Measurements from ENCODE around the gene SEMA5B.

DNA sequence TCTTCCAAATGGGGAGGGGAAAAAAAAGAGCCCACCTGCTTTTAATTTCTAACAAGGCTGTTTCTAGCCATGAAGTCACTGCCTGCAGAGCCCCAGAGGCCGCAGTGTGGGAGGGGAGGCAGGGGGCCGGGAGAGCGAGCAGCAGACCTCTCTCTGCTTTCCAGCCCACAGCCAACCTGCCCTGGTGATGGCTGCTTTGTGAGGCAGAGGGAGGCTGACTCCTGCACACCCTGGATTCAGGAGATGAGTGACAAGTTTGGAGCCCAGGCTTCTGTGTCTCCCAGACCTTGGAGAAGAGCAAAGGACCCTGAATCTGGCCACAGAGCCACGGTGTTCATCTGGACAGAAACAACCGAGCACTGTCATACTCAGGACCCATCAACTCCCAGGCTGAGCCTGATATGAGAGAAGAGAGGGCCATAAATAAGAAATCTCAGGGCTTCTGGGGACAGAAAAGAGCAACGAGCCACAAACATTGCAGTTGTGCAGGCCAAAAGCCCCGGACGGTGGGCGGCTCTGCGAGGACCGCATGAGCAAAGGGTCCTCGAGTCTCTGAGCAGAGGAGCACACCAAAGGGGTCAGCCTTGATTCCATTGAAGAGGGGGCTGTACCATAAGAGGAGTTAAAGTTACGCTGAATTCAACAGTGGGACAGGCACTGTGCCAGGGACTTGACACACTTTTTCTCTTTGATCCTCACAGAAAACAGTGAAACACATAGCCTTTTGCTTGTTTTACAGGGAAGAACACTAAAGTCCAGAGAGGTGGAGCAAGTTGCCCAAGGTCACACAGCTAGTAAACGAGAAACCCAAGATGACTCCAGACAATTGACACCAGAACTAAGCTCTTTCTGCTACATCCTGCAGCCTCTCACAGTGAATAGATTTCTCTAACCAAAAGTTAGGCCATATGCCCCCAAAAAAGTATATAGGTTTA is 97.2 kb downstream of the SEMA5B start:
- TF ChIP-seq POLR2AphosphoS5 (IDR thresholded peaks at IDR 0.05; ENCODE audit: borderline replicate concordance, low read depth, low read length) (no peak), EZH2 (IDR thresholded peaks at IDR 0.05) (no peak), FOXP2 (optimal IDR thresholded peaks at IDR 0.05; ENCODE audit: control extremely low read depth, extremely low read length, insufficient read depth) (no peak)

Data from SK-N-MC (cell line).